ENCODE measurements around the gene IFNGR2.

DNA sequence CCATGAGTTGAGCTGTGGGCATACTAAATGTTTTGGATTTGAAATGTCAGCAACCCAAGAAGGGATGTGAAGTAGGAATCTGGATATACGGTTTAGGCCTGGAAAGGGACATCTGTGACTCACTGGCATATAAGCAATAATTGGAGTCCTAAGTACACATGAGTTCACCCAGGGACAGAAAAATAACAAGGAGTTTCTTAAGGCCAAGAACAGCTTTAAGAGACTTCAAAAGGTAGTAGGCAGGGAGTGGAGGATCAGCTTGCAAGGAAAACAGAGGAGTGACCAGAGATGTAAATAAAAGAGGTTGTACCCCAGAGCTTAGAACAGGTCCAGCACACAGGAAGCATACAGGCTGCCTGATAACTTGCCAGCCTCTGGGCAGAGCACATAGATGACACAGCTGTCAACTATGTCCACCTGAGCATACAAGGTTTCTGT lies 48.4 kb downstream of the IFNGR2 start:
- TF ChIP-seq, protein P1, sequence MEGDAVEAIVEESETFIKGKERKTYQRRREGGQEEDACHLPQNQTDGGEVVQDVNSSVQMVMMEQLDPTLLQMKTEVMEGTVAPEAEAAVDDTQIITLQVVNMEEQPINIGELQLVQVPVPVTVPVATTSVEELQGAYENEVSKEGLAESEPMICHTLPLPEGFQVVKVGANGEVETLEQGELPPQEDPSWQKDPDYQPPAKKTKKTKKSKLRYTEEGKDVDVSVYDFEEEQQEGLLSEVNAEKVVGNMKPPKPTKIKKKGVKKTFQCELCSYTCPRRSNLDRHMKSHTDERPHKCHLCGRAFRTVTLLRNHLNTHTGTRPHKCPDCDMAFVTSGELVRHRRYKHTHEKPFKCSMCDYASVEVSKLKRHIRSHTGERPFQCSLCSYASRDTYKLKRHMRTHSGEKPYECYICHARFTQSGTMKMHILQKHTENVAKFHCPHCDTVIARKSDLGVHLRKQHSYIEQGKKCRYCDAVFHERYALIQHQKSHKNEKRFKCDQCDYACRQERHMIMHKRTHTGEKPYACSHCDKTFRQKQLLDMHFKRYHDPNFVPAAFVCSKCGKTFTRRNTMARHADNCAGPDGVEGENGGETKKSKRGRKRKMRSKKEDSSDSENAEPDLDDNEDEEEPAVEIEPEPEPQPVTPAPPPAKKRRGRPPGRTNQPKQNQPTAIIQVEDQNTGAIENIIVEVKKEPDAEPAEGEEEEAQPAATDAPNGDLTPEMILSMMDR (IDR thresholded peaks at IDR 0.05), result no peak
- TF ChIP-seq POLR2A (IDR thresholded peaks at IDR 0.05), result peak in 1 of 2 donors; percentile 18

Measured in Peyer's patch (tissue), 4 donors.